Purkinje cell (primary cell): ENCODE data around the gene IFNA21. TPM values are rescaled to one million over a fixed set of nuclear protein-coding genes. Genes with fewer than 3 reads are reported as not detected.

ENCODE experiments used
- polyA plus RNA-seq: library from polyadenylated mRNA; unstranded; fragments of >200 nt; fragmentation: Nextera tagmentation; gene quantifications from 2 replicates; pipeline ENCODE4 v1.2.1, GENCODE V29; 2014

The IFNA21 gene
- not detected in 2 replicates for polyA plus RNA-seq

DNA sequence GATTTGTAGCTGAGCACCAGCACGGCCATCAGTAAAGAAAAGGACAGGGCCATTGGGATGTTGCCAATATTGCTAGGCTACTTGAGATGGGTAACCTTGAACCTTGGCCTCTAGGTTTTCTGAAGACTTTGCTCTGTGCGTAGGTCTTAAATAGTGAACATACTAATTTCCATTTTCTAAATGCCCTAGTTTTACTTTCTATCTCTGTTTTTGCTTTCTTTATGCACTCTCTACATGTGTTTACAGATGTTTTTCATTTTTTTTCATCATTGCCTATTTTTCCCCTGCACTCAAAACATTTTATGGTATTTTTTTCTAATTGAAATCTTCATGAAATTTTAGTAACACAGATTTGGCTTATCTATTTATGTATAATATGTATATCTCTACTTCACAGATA lies at the start of gene IFNA21:
Gene IFNA21 (minus strand): TSS at position 101 of the 400 bp plus-strand sequence. CDS start 48 bp downstream, at position 53.

DNA sequence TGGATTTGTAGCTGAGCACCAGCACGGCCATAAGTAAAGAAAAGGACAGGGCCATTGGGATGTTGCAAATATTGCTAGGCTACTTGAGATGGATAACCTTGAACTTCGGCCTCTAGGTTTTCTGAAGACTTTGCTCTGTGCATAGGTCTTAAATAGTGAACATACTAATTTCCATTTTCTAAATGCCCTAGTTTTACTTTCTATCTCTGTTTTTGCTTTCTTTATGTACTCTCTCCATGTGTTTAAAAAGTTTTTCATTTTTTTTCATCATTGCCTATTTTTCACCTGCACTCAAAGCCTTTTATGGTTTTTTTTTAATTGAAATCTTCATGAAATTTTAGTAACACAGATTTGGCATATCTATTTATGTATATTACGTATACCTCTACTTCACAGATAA lies 40.6 kb upstream of the IFNA21 start, which contains the start of gene IFNA10:
Gene IFNA10 (minus strand): TSS at position 101 of the 400 bp plus-strand sequence. CDS start 46 bp downstream, at position 55.

DNA sequence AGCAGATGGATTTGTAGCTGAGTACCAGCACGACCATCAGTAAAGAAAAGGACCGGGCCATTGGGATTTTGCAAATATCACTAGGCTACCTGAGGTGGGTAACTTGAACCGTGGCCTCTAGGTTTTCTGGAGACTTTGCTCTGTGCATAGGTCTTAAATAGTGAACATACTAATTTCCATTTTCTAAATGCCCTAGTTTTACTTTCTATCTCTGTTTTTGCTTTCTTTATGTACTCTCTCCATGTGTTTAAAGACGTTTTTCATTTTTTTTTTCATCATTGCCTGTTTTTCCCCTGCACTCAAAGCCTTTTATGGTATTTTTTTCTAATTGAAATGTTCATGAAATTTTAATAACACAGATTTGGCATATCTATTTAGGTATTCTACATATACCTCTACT lies 35.6 kb upstream of the IFNA21 start, which contains the start of gene IFNA7:
Gene IFNA7 (minus strand): TSS at position 101 of the 400 bp plus-strand sequence. CDS start 40 bp downstream, at position 61.

DNA sequence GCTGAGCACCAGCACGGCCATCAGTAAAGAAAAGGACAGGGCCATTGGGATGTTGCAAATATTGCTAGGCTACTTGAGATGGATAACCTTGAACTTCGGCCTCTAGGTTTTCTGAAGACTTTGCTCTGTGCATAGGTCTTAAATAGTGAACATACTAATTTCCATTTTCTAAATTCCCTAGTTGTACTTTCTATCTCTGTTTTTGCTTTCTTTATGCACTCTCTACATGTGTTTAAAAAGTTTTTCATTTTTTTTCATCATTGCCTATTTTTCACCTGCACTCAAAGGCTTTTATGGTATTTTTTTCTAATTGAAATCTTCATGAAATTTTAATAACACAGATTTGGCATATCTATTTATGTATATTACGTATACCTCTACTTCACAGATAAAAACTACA lies 21.0 kb upstream of the IFNA21 start, which contains the start of gene IFNA4:
Gene IFNA4 (minus strand): TSS at position 101 of the 400 bp plus-strand sequence. CDS start 56 bp downstream, at position 45.

DNA sequence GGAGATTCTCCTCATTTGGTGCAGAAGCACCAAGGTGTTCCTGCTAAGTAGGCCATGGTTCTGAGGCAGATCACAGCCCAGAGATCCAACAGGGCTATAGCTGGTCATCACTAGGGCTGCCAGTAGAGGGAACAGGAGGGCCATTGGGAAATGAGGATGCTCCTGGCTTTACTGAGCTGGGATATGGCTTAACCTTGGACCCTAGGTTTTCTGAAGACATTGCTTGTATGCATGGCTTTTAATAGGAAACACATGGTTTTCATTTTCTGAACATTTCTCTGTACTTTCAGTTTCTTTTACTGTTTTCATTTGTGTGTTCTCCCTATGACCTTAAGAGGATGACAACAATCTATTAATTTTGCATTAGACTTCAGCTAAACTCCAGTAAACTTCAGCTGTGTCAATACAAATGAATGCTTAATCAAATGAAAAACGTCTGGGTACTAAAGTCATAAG lies 25.0 kb downstream of the IFNA21 start, which contains the start of gene IFNW1:
Gene IFNW1 (minus strand): TSS at position 406 of the 456 bp plus-strand sequence. CDS start 262 bp downstream, at position 144.

Other genes starting within 250 kb of the IFNA21 start
- 0.16 and 0.38 TPM in 2 replicates for gene HACD4, start 135.0 kb downstream of the IFNA21 start, polyA plus RNA-seq
- gene IFNB1, start 88.7 kb downstream of the IFNA21 start, polyA plus RNA-seq = not detected in 2 replicates
- 0.54 TPM in 1 of 2 replicates, not detected in the other for gene IFNW1, start 24.8 kb downstream of the IFNA21 start, polyA plus RNA-seq
- gene IFNA4, start 20.9 kb upstream of the IFNA21 start, polyA plus RNA-seq = not detected in 2 replicates
- gene IFNA7, start 35.5 kb upstream of the IFNA21 start, polyA plus RNA-seq = not detected in 2 replicates
- gene IFNA10, start 40.5 kb upstream of the IFNA21 start, polyA plus RNA-seq = not detected in 2 replicates
- gene IFNA16, start 50.7 kb upstream of the IFNA21 start, polyA plus RNA-seq = not detected in 2 replicates
- not detected in 2 replicates for gene IFNA17, start 61.6 kb upstream of the IFNA21 start, polyA plus RNA-seq
- gene IFNA14, start 73.3 kb upstream of the IFNA21 start, polyA plus RNA-seq = not detected in 2 replicates
- gene IFNA5, start 138.7 kb upstream of the IFNA21 start, polyA plus RNA-seq = not detected in 2 replicates
- 14.5 and 18.2 TPM in 2 replicates for gene KLHL9, start 168.7 kb upstream of the IFNA21 start, polyA plus RNA-seq
- gene IFNA6, start 184.2 kb upstream of the IFNA21 start, polyA plus RNA-seq = not detected in 2 replicates
- not detected in 2 replicates for gene IFNA13, start 201.4 kb upstream of the IFNA21 start, polyA plus RNA-seq
- 0.22 TPM in 1 of 2 replicates, not detected in the other for gene IFNA2, start 218.7 kb upstream of the IFNA21 start, polyA plus RNA-seq
- gene IFNA8, start 242.5 kb upstream of the IFNA21 start, polyA plus RNA-seq = not detected in 2 replicates